B cell (primary cell): Measurements from ENCODE around the gene KAT7.

Experiments
- CTCF ChIP-seq: fragments of 200-600 bp; IDR thresholded peaks from one replicate; pipeline ENCODE4 v1.8.0; 2022; ENCODE audit warnings: antibody characterized with exemption, mild to moderate bottlenecking
- EZH2 ChIP-seq: IDR thresholded peaks from 2 replicates; pipeline ENCODE4 v1.6.1; 2012; ENCODE audit warnings: borderline replicate concordance, low read depth, mild to moderate bottlenecking, moderate library complexity, low read length; ENCODE audit not compliant: insufficient read depth, poor library complexity, severe bottlenecking

- TF ChIP-seq CTCF (peak; percentile 97), EZH2 (no peak)
These were observed 92.0 kb downstream of the KAT7 start for GRCh38 chr17:49880291-49881053.
